ENCODE results near the gene THOP1.

The THOP1 gene

DNA sequence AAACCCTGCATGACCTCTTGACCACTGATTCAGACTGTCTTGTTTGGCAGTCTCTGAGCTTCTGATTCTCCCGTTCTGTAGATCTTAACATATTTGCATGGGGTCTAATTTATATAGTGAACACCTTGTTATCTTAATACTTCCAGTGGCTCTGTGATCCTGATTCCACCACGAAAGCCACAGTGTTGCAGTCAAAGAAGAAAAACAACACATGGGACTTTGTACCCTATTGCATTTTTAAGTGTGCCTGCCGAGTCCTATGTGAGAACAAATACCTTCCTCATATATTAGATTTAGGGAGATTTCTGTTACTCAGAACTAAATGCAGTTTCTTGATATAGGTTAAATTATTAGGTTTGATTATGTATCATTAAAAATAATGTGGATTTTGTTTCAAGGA is 69.5 kb downstream of the THOP1 start:
- H3K27me3 ChIP-seq (ENCODE audit: low read depth, low read length): no peaks in the 10 kb centered on the region
- no peaks in the 10 kb centered on the region for H3K4me1 ChIP-seq (ENCODE audit: control insufficient read depth in 1 of 2, insufficient read depth in 2 of 2, low read length in 2 of 2)
- peaks cover 27 to 87% of the 10 kb centered on the region in 2 donors for H3K36me3 ChIP-seq (ENCODE audit: control insufficient read depth in 1 of 2, insufficient read depth in 2 of 2, low read length in 2 of 2)
- peak overlapping the region; percentile 41 to 48 for H3K4me3 ChIP-seq (ENCODE audit: low read depth in 1 of 2, low read length in 2 of 2)
- H3K9me3 ChIP-seq (ENCODE audit: control insufficient read depth in 1 of 2, low read length in 2 of 2): peaks cover 67 to 93% of the 10 kb centered on the region in 2 donors
- H3K27ac ChIP-seq (ENCODE audit: low read length): no peak overlapping the region

- peaks cover 23 to 70% of the 10 kb centered on the region in 2 donors for H3K36me3 ChIP-seq (ENCODE audit: control insufficient read depth in 1 of 2, insufficient read depth in 2 of 2, low read length in 2 of 2)
Observed at GRCh38 chr19:2856457-2857050, 71.3 kb downstream of the THOP1 start.

GRCh38 chr19:2858864-2859263 is 73.6 kb downstream of the THOP1 start:
- H3K4me1 ChIP-seq (ENCODE audit: control insufficient read depth in 1 of 2, insufficient read depth in 2 of 2, low read length in 2 of 2): no peaks in the 10 kb centered on the region
- H3K4me3 ChIP-seq (ENCODE audit: low read depth in 1 of 2, low read length in 2 of 2): peak overlapping the region in 1 of 2 donors; percentile 37
- H3K36me3 ChIP-seq (ENCODE audit: control insufficient read depth in 1 of 2, insufficient read depth in 2 of 2, low read length in 2 of 2): peaks cover under 1 to 47% of the 10 kb centered on the region in 2 donors
- peaks cover 31 to 63% of the 10 kb centered on the region in 2 donors for H3K9me3 ChIP-seq (ENCODE audit: control insufficient read depth in 1 of 2, low read length in 2 of 2)
- no peaks in the 10 kb centered on the region for H3K27me3 ChIP-seq (ENCODE audit: low read depth, low read length)
- no peak overlapping the region for H3K27ac ChIP-seq (ENCODE audit: low read length)

More at GRCh38 chr19:2856457-2857050, 71.3 kb downstream of the THOP1 start:
- Histone ChIP-seq H3K9me3 (ENCODE audit: control insufficient read depth in 1 of 2, low read length in 2 of 2) (peaks cover 52 to 83% of the 10 kb centered on the region in 2 donors), H3K27ac (ENCODE audit: low read length) (no peak overlapping the region), H3K4me3 (ENCODE audit: low read depth in 1 of 2, low read length in 2 of 2) (peak overlapping the region in 1 of 2 donors; percentile 26), H3K4me1 (ENCODE audit: control insufficient read depth in 1 of 2, insufficient read depth in 2 of 2, low read length in 2 of 2) (no peaks in the 10 kb centered on the region), H3K27me3 (ENCODE audit: low read depth, low read length) (no peaks in the 10 kb centered on the region)

DNA sequence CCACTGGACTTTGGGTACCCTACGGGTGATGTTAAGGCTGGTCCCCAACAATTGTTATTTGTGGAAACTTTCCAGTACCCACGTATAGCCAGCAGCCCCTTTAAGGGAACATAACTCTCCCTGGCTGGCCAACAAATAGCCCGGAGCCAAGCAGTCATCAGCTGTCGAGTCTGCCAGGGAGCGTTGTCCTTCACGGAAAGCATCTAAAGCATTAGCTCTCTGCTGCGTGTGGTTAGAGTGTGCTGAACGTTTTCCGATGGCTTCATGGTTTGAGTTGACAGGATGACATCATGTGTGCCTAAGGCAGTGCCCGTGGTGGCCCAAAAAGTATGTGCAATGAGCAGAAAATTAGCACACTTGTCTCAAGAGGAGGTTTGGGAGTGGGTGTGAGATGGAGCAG is 78.5 kb downstream of the THOP1 start:
- peaks cover under 1 to 21% of the 10 kb centered on the region in 2 donors for H3K9me3 ChIP-seq (ENCODE audit: control insufficient read depth in 1 of 2, low read length in 2 of 2)
- no peaks in the 10 kb centered on the region for H3K4me1 ChIP-seq (ENCODE audit: control insufficient read depth in 1 of 2, insufficient read depth in 2 of 2, low read length in 2 of 2)
- H3K27ac ChIP-seq (ENCODE audit: low read length): no peak overlapping the region
- H3K36me3 ChIP-seq (ENCODE audit: control insufficient read depth in 1 of 2, insufficient read depth in 2 of 2, low read length in 2 of 2): peaks cover 0 to under 1% of the 10 kb centered on the region in 2 donors
- no peak overlapping the region for H3K4me3 ChIP-seq (ENCODE audit: low read depth in 1 of 2, low read length in 2 of 2)
- H3K27me3 ChIP-seq (ENCODE audit: low read depth, low read length): no peaks in the 10 kb centered on the region

Measured in muscle layer of duodenum (tissue), 2 donors.